ENCODE results near the gene CRKL. TPM values are rescaled to one million over a fixed set of nuclear protein-coding genes. Genes with fewer than 3 reads are reported as not detected.

CRKL gene
- total and polyA plus RNA-seq, 2 donors (not counting 1 experiment from before 2014, with no cell fraction given) = 17.1 to 76.7 TPM

DNA sequence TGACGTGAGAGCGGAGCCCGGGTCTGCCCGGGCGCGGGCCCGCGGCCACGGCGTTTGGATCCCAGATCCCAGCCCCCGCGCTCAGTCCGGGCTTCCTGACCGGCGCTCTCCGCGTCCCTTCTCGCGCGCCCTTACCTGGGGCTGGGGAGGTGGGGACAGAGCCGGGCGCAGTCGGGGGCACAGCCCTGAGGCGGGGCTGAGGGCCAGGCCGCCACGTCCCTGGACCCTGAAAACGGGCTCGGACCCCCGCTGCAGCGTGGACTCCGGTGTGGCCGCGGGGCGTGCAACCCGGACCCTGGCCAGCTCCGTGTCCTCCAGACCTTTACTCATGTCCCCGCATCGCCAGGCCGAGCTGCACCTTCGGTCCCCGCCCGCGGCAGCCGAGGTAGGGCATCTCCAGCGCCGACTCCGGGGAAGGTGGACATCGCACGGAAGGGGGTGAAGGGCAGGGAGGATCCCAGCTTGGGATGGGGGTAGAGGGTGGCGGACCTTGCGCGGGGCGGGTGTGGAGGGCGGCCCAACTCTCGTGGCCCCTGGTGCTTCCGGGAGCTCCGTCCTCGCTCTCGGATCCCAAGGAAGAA, 40.0 kb downstream of the CRKL start:
- Histone ChIP-seq H3K9ac (ENCODE audit: low read length) (peak overlapping the region; percentile 76), H3K9me3 (ENCODE audit: control extremely low read depth in 1 of 3, control insufficient read depth in 2 of 3, insufficient read depth in 1 of 3, low read length in 2 of 3) (no peaks in the 10 kb centered on the region), H3K4me3 (ENCODE audit: control extremely low read depth in 1 of 5, extremely low read depth in 1 of 5, insufficient read depth in 1 of 5, low read depth in 2 of 5, low read length in 4 of 5) (peak overlapping the region in 4 of 5 experiments; percentile 55 to 69 (median 60)), H3K27me3 (replicated peaks in 1 of 4; ENCODE audit: control extremely low read depth in 1 of 4, control insufficient read depth in 3 of 4, insufficient read depth in 4 of 4, low read length in 3 of 4) (peaks cover 0 to 26% (median 7%) of the 10 kb centered on the region in 4 experiments), H2AFZ (ENCODE audit: insufficient read depth, low read depth, low read length, poor library complexity, severe bottlenecking) (peak overlapping the region; percentile 72), H3K4me1 (ENCODE audit: control insufficient read depth in 2 of 2, insufficient read depth in 2 of 2, low read length in 2 of 2) (peaks cover 16 to 23% of the 10 kb centered on the region in 2 donors), H3K4me2 (replicated peaks; ENCODE audit: low read depth, low read length, poor library complexity, severe bottlenecking) (peak overlapping the region; percentile 92), H4K20me1 (ENCODE audit: control insufficient read depth, insufficient read depth, low read length, poor library complexity, severe bottlenecking) (peaks cover 24% of the 10 kb centered on the region), H3K79me2 (ENCODE audit: control insufficient read depth, insufficient read depth, low read length) (peaks cover 6% of the 10 kb centered on the region), H3K27ac (ENCODE audit: low read length in 2 of 2) (peak overlapping the region in 1 of 2 donors; percentile 10), H3K36me3 (replicated peaks in 1 of 2; ENCODE audit: control extremely low read depth in 1 of 2, control insufficient read depth in 1 of 2, extremely low read depth in 1 of 2, insufficient read depth in 2 of 2, low read length in 1 of 2) (peaks cover 2 to 17% of the 10 kb centered on the region in 2 experiments)
- POLR2A ChIA-PET = no interaction called here
- TF ChIP-seq, protein P1, sequence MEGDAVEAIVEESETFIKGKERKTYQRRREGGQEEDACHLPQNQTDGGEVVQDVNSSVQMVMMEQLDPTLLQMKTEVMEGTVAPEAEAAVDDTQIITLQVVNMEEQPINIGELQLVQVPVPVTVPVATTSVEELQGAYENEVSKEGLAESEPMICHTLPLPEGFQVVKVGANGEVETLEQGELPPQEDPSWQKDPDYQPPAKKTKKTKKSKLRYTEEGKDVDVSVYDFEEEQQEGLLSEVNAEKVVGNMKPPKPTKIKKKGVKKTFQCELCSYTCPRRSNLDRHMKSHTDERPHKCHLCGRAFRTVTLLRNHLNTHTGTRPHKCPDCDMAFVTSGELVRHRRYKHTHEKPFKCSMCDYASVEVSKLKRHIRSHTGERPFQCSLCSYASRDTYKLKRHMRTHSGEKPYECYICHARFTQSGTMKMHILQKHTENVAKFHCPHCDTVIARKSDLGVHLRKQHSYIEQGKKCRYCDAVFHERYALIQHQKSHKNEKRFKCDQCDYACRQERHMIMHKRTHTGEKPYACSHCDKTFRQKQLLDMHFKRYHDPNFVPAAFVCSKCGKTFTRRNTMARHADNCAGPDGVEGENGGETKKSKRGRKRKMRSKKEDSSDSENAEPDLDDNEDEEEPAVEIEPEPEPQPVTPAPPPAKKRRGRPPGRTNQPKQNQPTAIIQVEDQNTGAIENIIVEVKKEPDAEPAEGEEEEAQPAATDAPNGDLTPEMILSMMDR (IDR thresholded peaks at IDR 0.05) = no peak
- TF ChIP-seq EZH2 (IDR thresholded peaks at IDR 0.05; ENCODE audit: borderline replicate concordance, insufficient read depth, low read depth, low read length, poor library complexity, severe bottlenecking) = no peak
- DNase-seq (peak; percentile 34), ATAC-seq (ENCODE audit: low read depth) (peak; percentile 14)
- intact Hi-C loops (cut with micrococcal nuclease) = loop anchor here (5.0 kb wide), 1 partner anchor 40 kb away; the partner anchor contains the start of gene CRKL
- CTCF ChIA-PET = interaction anchor here (0.8 to 1.0 kb wide), 2 partner anchors 11 to 71 kb away, joined by 3 read pairs; no protein-coding TSS in a partner anchor
- Mint-ChIP-seq H3K9me3 (ENCODE audit: insufficient read depth) (no peaks in the 10 kb centered on the region), H3K27me3 (peaks cover 13% of the 10 kb centered on the region), H3K4me1 (peaks cover 20% of the 10 kb centered on the region), H3K27ac (no peak overlapping the region), H3K4me3 (peak overlapping the region; percentile 83)
- WGBS (ENCODE audit: insufficient coverage) = 2% methylated on average over 54 of the region's 59 CpGs
